HG03159 (cell line): ENCODE data around the gene ALDH3A2.
"Not testable (repeated sequence)": the region's sequence is repeated elsewhere in the genome, so short reads cannot be mapped to it uniquely, and the experiment has no call there.

ENCODE experiments used
- ATAC-seq: cut with Tn5 transposase; IDR thresholded peaks from one replicate; pipeline ENCODE4 v1.9.1; 2021; ENCODE audit warnings: mild to moderate bottlenecking, moderate library complexity; ENCODE audit not compliant: unreplicated experiment

ALDH3A2 gene

GRCh38 chr17:19649274-19649541, 657 bp downstream of the ALDH3A2 start:
- no peak for ATAC-seq

- ATAC-seq, result no peak
Measured at GRCh38 chr17:19650826-19651225, 2.3 kb downstream of the ALDH3A2 start.

- ATAC-seq, result no peak
Measured at GRCh38 chr17:19651451-19652238, 3.1 kb downstream of the ALDH3A2 start.

- no peak for ATAC-seq
Measured at GRCh38 chr17:19652595-19652994, 4.0 kb downstream of the ALDH3A2 start.

- ATAC-seq, result no peak
Measured at GRCh38 chr17:19654342-19654886, 5.9 kb downstream of the ALDH3A2 start.

GRCh38 chr17:19654896-19655295, 6.3 kb downstream of the ALDH3A2 start:
- no peak for ATAC-seq

- no peak for ATAC-seq
Measured at GRCh38 chr17:19656336-19656735, 7.8 kb downstream of the ALDH3A2 start.

GRCh38 chr17:19656851-19657581, 8.5 kb downstream of the ALDH3A2 start:
- no peak for ATAC-seq

- no peak for ATAC-seq
Measured at GRCh38 chr17:19659366-19660177, 11.0 kb downstream of the ALDH3A2 start.

GRCh38 chr17:19660219-19660870, 11.8 kb downstream of the ALDH3A2 start:
- no peak for ATAC-seq

- ATAC-seq, result no peak
Measured at GRCh38 chr17:19661121-19661520, 12.6 kb downstream of the ALDH3A2 start.

GRCh38 chr17:19663097-19663496, 14.5 kb downstream of the ALDH3A2 start:
- no peak for ATAC-seq

GRCh38 chr17:19664136-19664820, 15.7 kb downstream of the ALDH3A2 start:
- no peak for ATAC-seq

GRCh38 chr17:19664821-19665181, 16.2 kb downstream of the ALDH3A2 start:
- no peak for ATAC-seq

- not testable (repeated sequence) for ATAC-seq
Measured at GRCh38 chr17:19669680-19670079, 21.1 kb downstream of the ALDH3A2 start.

GRCh38 chr17:19670908-19671307, 22.4 kb downstream of the ALDH3A2 start:
- no peak for ATAC-seq

GRCh38 chr17:19671433-19671832, 22.9 kb downstream of the ALDH3A2 start:
- ATAC-seq, result no peak

GRCh38 chr17:19672009-19672750, 23.6 kb downstream of the ALDH3A2 start:
- no peak for ATAC-seq

GRCh38 chr17:19673623-19674022, 25.1 kb downstream of the ALDH3A2 start:
- ATAC-seq, result no peak

- ATAC-seq, result no peak
Measured at GRCh38 chr17:19676896-19677295, 28.3 kb downstream of the ALDH3A2 start.
